WTC11 (cell line): ENCODE results near the gene BSN. TPM values are rescaled to one million over a fixed set of nuclear protein-coding genes. Genes with fewer than 3 reads are reported as not detected.

ENCODE experiments used
- ATAC-seq: fragments of 200-7000 bp; cut with Tn5 transposase; 2 replicates; pipeline ENCODE4 v1.10.0; 2021; ENCODE audit warnings: mild to moderate bottlenecking, moderate library complexity
- CTCF ChIA-PET: fragments of 300-600 bp; sonication (Branson Sonifier 250); formaldehyde crosslinking; loops from one replicate; lab custom pipeline; 2021; ENCODE audit warnings: antibody characterized with exemption; lab: Charles Lee
- POLR2A ChIA-PET: fragments of 350-600 bp; sonication (Branson Sonifier 250); formaldehyde crosslinking; loops from one replicate; lab custom pipeline; 2021; ENCODE audit warnings: antibody characterized with exemption; lab: Charles Lee
- DNase-seq: peaks from one replicate; pipeline ENCODE4 v3.0.0; 2021; ENCODE audit warnings: low spot score
- H3K27ac Mint-ChIP-seq: 2 replicates; pipeline ENCODE4 v1.8.0; 2021; ENCODE audit warnings: mixed read lengths
- H3K27me3 Mint-ChIP-seq: 2 replicates; pipeline ENCODE4 v1.8.0; 2021; ENCODE audit warnings: low read depth, mild to moderate bottlenecking, moderate library complexity, mixed read lengths
- H3K36me3 Mint-ChIP-seq: 2 replicates; pipeline ENCODE4 v1.8.0; 2021; ENCODE audit warnings: mixed read lengths
- H3K4me1 Mint-ChIP-seq: 2 replicates; pipeline ENCODE4 v1.8.0; 2022; ENCODE audit warnings: mixed read lengths
- H3K4me3 Mint-ChIP-seq: 2 replicates; pipeline ENCODE4 v1.8.0; 2021; ENCODE audit warnings: mild to moderate bottlenecking, moderate library complexity, mixed read lengths
- H3K9me3 Mint-ChIP-seq: 2 replicates; pipeline ENCODE4 v1.8.0; 2021; ENCODE audit warnings: mixed read lengths
- ATF1 ChIP-seq: sonication (generic); formaldehyde crosslinking; IDR thresholded peaks from 2 replicates; pipeline ENCODE4 v1.8.1; 2023; ENCODE audit warnings: mild to moderate bottlenecking, moderate library complexity, missing genetic modification reagents
- ATF2 ChIP-seq: sonication (generic); formaldehyde crosslinking; IDR thresholded peaks from 2 replicates; pipeline ENCODE4 v1.8.1; 2022; ENCODE audit warnings: low read depth, missing genetic modification reagents, borderline replicate concordance
- ATF6 ChIP-seq: sonication (generic); formaldehyde crosslinking; IDR thresholded peaks from 2 replicates; pipeline ENCODE4 v1.8.1; 2023; ENCODE audit warnings: mild to moderate bottlenecking, missing genetic modification reagents
- CBFB ChIP-seq: sonication (generic); formaldehyde crosslinking; IDR thresholded peaks from 2 replicates; pipeline ENCODE4 v1.8.1; 2022; ENCODE audit warnings: mild to moderate bottlenecking, low read depth, missing genetic modification reagents
- E2F5 ChIP-seq: sonication (generic); formaldehyde crosslinking; IDR thresholded peaks from 2 replicates; pipeline ENCODE4 v1.8.1; 2022; ENCODE audit warnings: mild to moderate bottlenecking, moderate library complexity, missing genetic modification reagents
- IRF2 ChIP-seq: sonication (generic); formaldehyde crosslinking; IDR thresholded peaks from 2 replicates; pipeline ENCODE4 v1.8.0; 2022; ENCODE audit warnings: low read depth, missing genetic modification reagents, borderline replicate concordance
- NFATC4 ChIP-seq: fragments of 250-450 bp; sonication (Bioruptor Pico); IDR thresholded peaks from 2 replicates; pipeline ENCODE4 v1.9.0; 2021; ENCODE audit warnings: mild to moderate bottlenecking
- NR1H2 ChIP-seq: sonication (generic); formaldehyde crosslinking; IDR thresholded peaks from 2 replicates; pipeline ENCODE4 v1.9.0; 2021; ENCODE audit warnings: mild to moderate bottlenecking, moderate library complexity, missing genetic modification reagents
- NR2C2 ChIP-seq: sonication (generic); formaldehyde crosslinking; IDR thresholded peaks from 2 replicates; pipeline ENCODE4 v1.8.0; 2022; ENCODE audit warnings: mild to moderate bottlenecking, missing genetic modification reagents
- NR3C1 ChIP-seq: sonication (generic); formaldehyde crosslinking; conservative IDR thresholded peaks from 2 replicates; pipeline ENCODE4 v1.8.1; 2023; ENCODE audit warnings: low read depth, mild to moderate bottlenecking, missing genetic modification reagents
- PRDM15 ChIP-seq: sonication (generic); formaldehyde crosslinking; IDR thresholded peaks from 2 replicates; pipeline ENCODE4 v1.8.0; 2022; ENCODE audit warnings: missing genetic modification reagents
- STAT6 ChIP-seq: sonication (generic); formaldehyde crosslinking; conservative IDR thresholded peaks from 2 replicates; pipeline ENCODE4 v1.8.1; 2023; ENCODE audit warnings: mild to moderate bottlenecking, low read depth, missing genetic modification reagents, moderate library complexity
- TCF7 ChIP-seq: sonication (generic); formaldehyde crosslinking; IDR thresholded peaks from 2 replicates; pipeline ENCODE4 v1.8.0; 2022; ENCODE audit warnings: mild to moderate bottlenecking, low read depth, missing genetic modification reagents, moderate library complexity
- ZNF532 ChIP-seq: fragments of 250-450 bp; sonication (Bioruptor Pico); IDR thresholded peaks from 2 replicates; pipeline ENCODE4 v1.9.0; 2021; ENCODE audit warnings: mild to moderate bottlenecking, borderline replicate concordance
- total RNA-seq: library from RNA; stranded (reverse); gene quantifications from 3 replicates; pipeline ENCODE4 v1.2.3, GENCODE V29; 2021

Gene BSN
- total RNA-seq, 1 experiment from 2014 or later: 2.8 TPM

- Mint-ChIP-seq H3K4me1 (peaks cover 16% of the 10 kb centered on the region), H3K4me3 (no peak overlapping the region), H3K27ac (no peak overlapping the region), H3K9me3 (no peaks in the 10 kb centered on the region), H3K36me3 (peaks cover 3% of the 10 kb centered on the region)
- CTCF ChIA-PET: interaction anchor here (0.8 to 3.4 kb wide), 2 partner anchors 104 to 159 kb away, joined by 4 to 29 read pairs; partner anchors contain the start of gene INKA1
- no peak for ATAC-seq
- DNase-seq: no peak
- TF ChIP-seq ZNF532 (CRISPR knock-in tag): no peak
- no peak for TF ChIP-seq NR1H2
- TF ChIP-seq STAT6 (CRISPR knock-in tag): no peak
- TF ChIP-seq NR2C2 (CRISPR knock-in tag): no peak
- TF ChIP-seq NR3C1 (CRISPR knock-in tag): no peak
- TF ChIP-seq PRDM15 (CRISPR knock-in tag): no peak
- TF ChIP-seq CBFB (CRISPR knock-in tag): no peak
- no peak for TF ChIP-seq IRF2 (CRISPR knock-in tag)
- TF ChIP-seq NFATC4: no peak
- TF ChIP-seq ATF2 (CRISPR knock-in tag): no peak
- no peak for TF ChIP-seq ATF1 (CRISPR knock-in tag)
- TF ChIP-seq TCF7 (CRISPR knock-in tag): no peak
- no peak for TF ChIP-seq ATF6 (CRISPR knock-in tag)
- no peak for TF ChIP-seq E2F5
- TF ChIP-seq, all 79 proteins: peak for 0
- H3K27me3 Mint-ChIP-seq: no peaks in the 10 kb centered on the region
- POLR2A ChIA-PET: no interaction called here
Measured at GRCh38 chr3:49699281-49699979, 145.2 kb downstream of the BSN start.
